ENCODE results near the gene PNKP. TPM values are rescaled to one million over a fixed set of nuclear protein-coding genes. Genes with fewer than 3 reads are reported as not detected.

Gene PNKP
- total and polyA plus RNA-seq, 10 of the 15 experiments (the other 5 are each of a cell fraction or from before 2014, with no cell fraction given), result 2.9 to 82.3 (median 33.2) TPM

DNA sequence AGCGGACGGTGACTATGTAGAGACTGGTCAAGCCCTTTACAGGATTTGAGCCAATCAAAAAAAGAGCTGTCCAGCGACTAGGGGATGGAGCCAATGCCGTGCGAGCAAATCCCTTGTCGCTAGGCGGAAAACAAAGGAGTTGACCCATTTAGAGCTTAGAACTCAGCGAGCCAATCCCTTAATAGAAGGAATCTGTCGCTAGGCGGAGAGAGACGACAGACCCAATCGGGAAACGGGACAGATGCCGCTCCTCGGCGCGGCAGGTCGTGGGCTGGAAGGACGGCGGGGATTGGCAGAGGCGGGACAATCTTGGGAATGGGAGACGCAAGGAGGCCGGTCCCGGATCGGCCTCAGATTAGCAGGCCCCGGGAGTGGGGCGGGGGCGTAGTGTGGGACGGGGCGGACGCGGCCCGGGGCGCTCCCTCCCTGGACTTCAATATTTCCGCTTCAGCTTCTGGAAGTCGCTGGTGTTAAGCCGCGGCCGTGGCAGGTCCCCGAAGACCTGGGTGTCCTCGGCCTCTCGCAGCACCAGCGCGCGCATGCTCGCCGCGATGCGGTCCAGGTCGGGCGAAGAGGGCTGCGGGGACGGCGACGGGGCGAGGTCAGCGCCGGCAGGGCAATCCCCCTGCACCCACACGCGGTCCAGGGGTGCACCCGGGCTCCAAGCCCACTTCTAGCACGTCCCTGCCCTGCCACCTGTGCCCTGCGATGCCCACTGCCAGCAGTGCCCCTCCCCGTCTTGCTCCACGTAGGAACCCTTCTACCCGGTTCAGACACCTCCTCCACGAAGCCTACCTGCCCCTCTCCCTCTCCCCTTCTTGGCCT is 2.3 kb upstream of the PNKP start (continued):
- TF ChIP-seq, protein P1, sequence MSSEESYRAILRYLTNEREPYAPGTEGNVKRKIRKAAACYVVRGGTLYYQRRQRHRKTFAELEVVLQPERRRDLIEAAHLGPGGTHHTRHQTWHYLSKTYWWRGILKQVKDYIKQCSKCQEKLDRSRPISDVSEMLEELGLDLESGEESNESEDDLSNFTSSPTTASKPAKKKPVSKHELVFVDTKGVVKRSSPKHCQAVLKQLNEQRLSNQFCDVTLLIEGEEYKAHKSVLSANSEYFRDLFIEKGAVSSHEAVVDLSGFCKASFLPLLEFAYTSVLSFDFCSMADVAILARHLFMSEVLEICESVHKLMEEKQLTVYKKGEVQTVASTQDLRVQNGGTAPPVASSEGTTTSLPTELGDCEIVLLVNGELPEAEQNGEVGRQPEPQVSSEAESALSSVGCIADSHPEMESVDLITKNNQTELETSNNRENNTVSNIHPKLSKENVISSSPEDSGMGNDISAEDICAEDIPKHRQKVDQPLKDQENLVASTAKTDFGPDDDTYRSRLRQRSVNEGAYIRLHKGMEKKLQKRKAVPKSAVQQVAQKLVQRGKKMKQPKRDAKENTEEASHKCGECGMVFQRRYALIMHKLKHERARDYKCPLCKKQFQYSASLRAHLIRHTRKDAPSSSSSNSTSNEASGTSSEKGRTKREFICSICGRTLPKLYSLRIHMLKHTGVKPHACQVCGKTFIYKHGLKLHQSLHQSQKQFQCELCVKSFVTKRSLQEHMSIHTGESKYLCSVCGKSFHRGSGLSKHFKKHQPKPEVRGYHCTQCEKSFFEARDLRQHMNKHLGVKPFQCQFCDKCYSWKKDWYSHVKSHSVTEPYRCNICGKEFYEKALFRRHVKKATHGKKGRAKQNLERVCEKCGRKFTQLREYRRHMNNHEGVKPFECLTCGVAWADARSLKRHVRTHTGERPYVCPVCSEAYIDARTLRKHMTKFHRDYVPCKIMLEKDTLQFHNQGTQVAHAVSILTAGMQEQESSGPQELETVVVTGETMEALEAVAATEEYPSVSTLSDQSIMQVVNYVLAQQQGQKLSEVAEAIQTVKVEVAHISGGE (CRISPR knock-in tag; IDR thresholded peaks at IDR 0.05), result no peak
- TF ChIP-seq KLF5 (IDR thresholded peaks at IDR 0.05; ENCODE audit: partially characterized antibody), result no peak
- peak; percentile 56; the same call in 1 of the 2 replicates for TF ChIP-seq TAF1 (IDR thresholded peaks at IDR 0.05; ENCODE audit: borderline replicate concordance, low read depth, low read length)
- TF ChIP-seq FOS (IDR thresholded peaks at IDR 0.05; ENCODE audit: borderline replicate concordance, extremely low read depth, insufficient read length), result peak; percentile 58
- TF ChIP-seq NFXL1 (IDR thresholded peaks at IDR 0.05; ENCODE audit: borderline replicate concordance), result no peak
- TF ChIP-seq WRNIP1 (IDR thresholded peaks at IDR 0.05; ENCODE audit: borderline replicate concordance, low read depth, low read length), result no peak
- TF ChIP-seq MEF2A (IDR thresholded peaks at IDR 0.05; ENCODE audit: insufficient read depth, low read depth, low read length), result no peak
- TF ChIP-seq RCOR1 (conservative IDR thresholded peaks at IDR 0.05; ENCODE audit: low read depth, low read length), result no peak
- 0 out of 2 replicates have a peak, but pooled peaks have one; percentile 22 for TF ChIP-seq SMAD5 (IDR thresholded peaks at IDR 0.05; ENCODE audit: low read depth)
- TF ChIP-seq NFYA (IDR thresholded peaks at IDR 0.05; ENCODE audit: borderline replicate concordance, low read depth, low read length), result 0 out of 2 replicates have a peak, but pooled peaks have one; percentile 17
- TF ChIP-seq CREM (IDR thresholded peaks at IDR 0.05; ENCODE audit: low read depth), result peak; percentile 84
- no peak; the same call in 1 of the 2 replicates for TF ChIP-seq MXI1 (IDR thresholded peaks at IDR 0.05; ENCODE audit: low read depth, low read length)
- TF ChIP-seq EP300 (IDR thresholded peaks at IDR 0.05; ENCODE audit: borderline replicate concordance in 1 of 2, control insufficient read depth in 1 of 2, low read depth in 2 of 2, low read length in 2 of 2), result no peak; a peak in 1 of 4 replicates
- TF ChIP-seq IKZF2 (IDR thresholded peaks at IDR 0.05), result peak; percentile 84 to 86
- no peak for TF ChIP-seq PML (IDR thresholded peaks at IDR 0.05; ENCODE audit: low read length)
- TF ChIP-seq HDAC2 (IDR thresholded peaks at IDR 0.05), result no peak
- TF ChIP-seq NFYB (IDR thresholded peaks at IDR 0.05; ENCODE audit: insufficient read depth, low read depth, low read length), result peak; percentile 81
